Upper lobe of left lung (tissue), 6 donors: ENCODE measurements around the gene METTL14. TPM values are rescaled to one million over a fixed set of nuclear protein-coding genes. Genes with fewer than 3 reads are reported as not detected.

Experiments
- ATAC-seq, 2 donors: fragments of 200-7000 bp; cut with Tn5 transposase; one replicate each; pipeline ENCODE4 v1.9.1; 2022; ENCODE audit warnings: mild to moderate bottlenecking in 2 of 2, moderate library complexity in 2 of 2; ENCODE audit not compliant: low FRiP score in 2 of 2
- DNase-seq, 2 donors: peaks; one replicate each; pipeline ENCODE4 v3.0.0-alpha.2; 2019 to 2020
- H3K27ac ChIP-seq, 4 donors: fragments of 200-600 bp; sonication (generic); one replicate each; pipeline ENCODE4 v1.5.1; 2016 to 2019
- H3K27me3 ChIP-seq, 4 donors: fragments of 200-600 bp; sonication (generic); one replicate each; pipeline ENCODE4 v1.5.1; 2017 to 2019
- H3K36me3 ChIP-seq, 4 donors: fragments of 200-600 bp; sonication (generic); one replicate each; pipeline ENCODE4 v1.5.1; 2016 to 2019
- H3K4me1 ChIP-seq, 4 donors: fragments of 200-600 bp; sonication (generic); one replicate each; pipeline ENCODE4 v1.5.1; 2018 to 2019
- H3K4me3 ChIP-seq, 4 donors: fragments of 200-600 bp; sonication (generic); one replicate each; pipeline ENCODE4 v1.5.1; 2017 to 2019; ENCODE audit warnings: mild to moderate bottlenecking in 2 of 4, moderate library complexity in 1 of 4
- H3K9me3 ChIP-seq, 4 donors: fragments of 200-600 bp; sonication (generic); one replicate each; pipeline ENCODE4 v1.5.1; 2018 to 2019
- CTCF ChIP-seq, 6 experiments: fragments of 450-650 bp in 4 of 6; fragments of 200-600 bp in 2 of 6; sonication (generic) in 2 of 6; IDR thresholded peaks; one replicate each; pipeline ENCODE4 v1.5.1; 2016 to 2019; ENCODE audit warnings: antibody characterized with exemption in 6 of 6
- EP300 ChIP-seq, 4 donors: sonication (generic); formaldehyde crosslinking; IDR thresholded peaks; one replicate each; pipeline ENCODE4 v1.5.1; 2017; ENCODE audit warnings: antibody characterized with exemption in 4 of 4, control low read depth in 2 of 4
- POLR2A ChIP-seq, 4 donors: fragments of 450-650 bp; IDR thresholded peaks; one replicate each; pipeline ENCODE4 v1.5.1; 2016 to 2017; ENCODE audit warnings: antibody characterized with exemption in 4 of 4, mild to moderate bottlenecking in 2 of 4
- POLR2AphosphoS5 ChIP-seq, 2 donors: sonication (generic); formaldehyde crosslinking; IDR thresholded peaks; one replicate each; pipeline ENCODE4 v1.5.1; 2017; ENCODE audit warnings: antibody characterized with exemption in 2 of 2
- WGBS, 2 donors: methylation state at CpG; one replicate each; pipeline ENCODE4 v1.1.5; 2017 to 2018; 5-methylcytosine and 5-hydroxymethylcytosine counted together
- total RNA-seq, 6 donors: library from RNA; depleted of rRNA in 4 of 6; stranded (reverse); fragments of >200 nt in 4 of 6; gene quantifications; one replicate each; pipeline versions ENCODE4 v1.1.0 to v1.2.1, GENCODE V29; 2016 to 2021
- donor health status: DM: no; HTN: no; CAD: no; lungs with moderate emphysema.
- donor health status: DM: no; HTN: yes; CAD: no; lungs with severe emphysema.

The METTL14 gene
- total RNA-seq, 6 donors from 2014 or later: 24.7 to 58.7 (median 38.3) TPM

GRCh38 chr4:118751629-118752323, 66.6 kb downstream of the METTL14 start:
- H3K36me3 ChIP-seq: peaks cover 4 to 66% (median 21%) of the 10 kb centered on the region in 4 donors

GRCh38 chr4:118752551-118752950, 67.4 kb downstream of the METTL14 start:
- ATAC-seq: no peak
- Histone ChIP-seq H3K9me3 (no peaks in the 10 kb centered on the region), H3K4me3 (no peak overlapping the region), H3K27ac (no peak overlapping the region), H3K27me3 (no peaks in the 10 kb centered on the region), H3K36me3 (peaks cover 4 to 71% (median 24%) of the 10 kb centered on the region in 4 donors), H3K4me1 (no peaks in the 10 kb centered on the region)
- TF ChIP-seq EP300 (IDR thresholded peaks at IDR 0.05): no peak
- TF ChIP-seq POLR2A (IDR thresholded peaks at IDR 0.05): no peak
- no peak for TF ChIP-seq CTCF (IDR thresholded peaks at IDR 0.05)
- TF ChIP-seq POLR2AphosphoS5 (IDR thresholded peaks at IDR 0.05): no peak
- no peak for DNase-seq
- WGBS, 2 donors: 81 to 91% methylated on average over 2 of the region's 2 CpGs

More at GRCh38 chr4:118751629-118752323, 66.6 kb downstream of the METTL14 start:
- Histone ChIP-seq H3K4me1 (no peaks in the 10 kb centered on the region), H3K27me3 (no peaks in the 10 kb centered on the region), H3K9me3 (no peaks in the 10 kb centered on the region), H3K4me3 (no peak overlapping the region), H3K27ac (no peak overlapping the region)
- DNase-seq (no peak), ATAC-seq (peak in 1 of 2 donors; percentile 38)
- TF ChIP-seq CTCF (IDR thresholded peaks at IDR 0.05): no peak
- TF ChIP-seq POLR2AphosphoS5 (IDR thresholded peaks at IDR 0.05): no peak
- no peak for TF ChIP-seq POLR2A (IDR thresholded peaks at IDR 0.05)
- TF ChIP-seq EP300 (IDR thresholded peaks at IDR 0.05): no peak
- WGBS, 2 donors: 86 to 88% methylated on average over 2 of the region's 2 CpGs

- no peak for DNase-seq
- no peak for TF ChIP-seq POLR2AphosphoS5 (IDR thresholded peaks at IDR 0.05)
- TF ChIP-seq POLR2A (IDR thresholded peaks at IDR 0.05): no peak
- no peak for TF ChIP-seq EP300 (IDR thresholded peaks at IDR 0.05)
- TF ChIP-seq CTCF (IDR thresholded peaks at IDR 0.05): no peak
- H3K27me3 ChIP-seq: no peaks in the 10 kb centered on the region
- no peaks in the 10 kb centered on the region for H3K4me1 ChIP-seq
- H3K36me3 ChIP-seq: peaks cover 4 to 68% (median 24%) of the 10 kb centered on the region in 4 donors
- no peak overlapping the region for H3K27ac ChIP-seq
- H3K4me3 ChIP-seq: no peak overlapping the region
- no peak for ATAC-seq
- H3K9me3 ChIP-seq: no peaks in the 10 kb centered on the region
These were observed 67.9 kb downstream of the METTL14 start for GRCh38 chr4:118753096-118753495.

- TF ChIP-seq POLR2AphosphoS5 (IDR thresholded peaks at IDR 0.05) (no peak), EP300 (IDR thresholded peaks at IDR 0.05) (no peak), POLR2A (IDR thresholded peaks at IDR 0.05) (no peak), CTCF (IDR thresholded peaks at IDR 0.05) (no peak)
- no peak overlapping the region for H3K27ac ChIP-seq
- no peaks in the 10 kb centered on the region for H3K9me3 ChIP-seq
- ATAC-seq (no peak), DNase-seq (no peak)
- no peaks in the 10 kb centered on the region for H3K27me3 ChIP-seq
- WGBS, 2 donors: 76 to 92% methylated on average over 1 of the region's 1 CpG
- no peaks in the 10 kb centered on the region for H3K4me1 ChIP-seq
- H3K4me3 ChIP-seq: no peak overlapping the region
- H3K36me3 ChIP-seq: peaks cover 4 to 63% (median 24%) of the 10 kb centered on the region in 4 donors
These were observed 68.5 kb downstream of the METTL14 start for GRCh38 chr4:118753685-118754084.

DNA sequence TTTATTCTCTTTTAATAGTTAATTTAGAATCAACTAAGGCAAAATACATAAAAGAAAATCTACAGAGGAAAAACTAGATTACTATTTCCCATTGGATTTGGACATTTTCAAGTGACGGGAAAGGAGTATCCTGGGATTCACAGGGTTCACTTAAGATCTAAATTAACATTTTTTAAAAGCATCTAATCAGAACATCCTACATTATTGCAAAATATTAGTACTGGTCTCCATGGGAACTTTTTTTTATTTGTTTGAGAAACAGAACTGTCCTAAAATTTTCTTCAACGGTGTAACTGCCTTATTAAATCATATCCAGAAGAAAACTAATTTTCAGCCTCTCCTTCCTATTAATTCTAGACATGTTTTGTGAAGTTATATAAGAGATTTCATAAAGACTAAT, 69.7 kb downstream of the METTL14 start:
- no peaks in the 10 kb centered on the region for H3K9me3 ChIP-seq
- peak in 1 of 2 donors; percentile 43 for ATAC-seq
- H3K36me3 ChIP-seq: peaks cover 4 to 54% (median 24%) of the 10 kb centered on the region in 4 donors
- H3K4me3 ChIP-seq: no peak overlapping the region
- H3K27ac ChIP-seq: no peak overlapping the region
- no peak for DNase-seq
- 83 to 86% methylated on average over 2 of the region's 2 CpGs for WGBS, 2 donors
- TF ChIP-seq EP300 (IDR thresholded peaks at IDR 0.05): no peak
- no peaks in the 10 kb centered on the region for H3K4me1 ChIP-seq
- H3K27me3 ChIP-seq: no peaks in the 10 kb centered on the region
